ENCODE results near the gene ZBTB42.

The ZBTB42 gene

DNA sequence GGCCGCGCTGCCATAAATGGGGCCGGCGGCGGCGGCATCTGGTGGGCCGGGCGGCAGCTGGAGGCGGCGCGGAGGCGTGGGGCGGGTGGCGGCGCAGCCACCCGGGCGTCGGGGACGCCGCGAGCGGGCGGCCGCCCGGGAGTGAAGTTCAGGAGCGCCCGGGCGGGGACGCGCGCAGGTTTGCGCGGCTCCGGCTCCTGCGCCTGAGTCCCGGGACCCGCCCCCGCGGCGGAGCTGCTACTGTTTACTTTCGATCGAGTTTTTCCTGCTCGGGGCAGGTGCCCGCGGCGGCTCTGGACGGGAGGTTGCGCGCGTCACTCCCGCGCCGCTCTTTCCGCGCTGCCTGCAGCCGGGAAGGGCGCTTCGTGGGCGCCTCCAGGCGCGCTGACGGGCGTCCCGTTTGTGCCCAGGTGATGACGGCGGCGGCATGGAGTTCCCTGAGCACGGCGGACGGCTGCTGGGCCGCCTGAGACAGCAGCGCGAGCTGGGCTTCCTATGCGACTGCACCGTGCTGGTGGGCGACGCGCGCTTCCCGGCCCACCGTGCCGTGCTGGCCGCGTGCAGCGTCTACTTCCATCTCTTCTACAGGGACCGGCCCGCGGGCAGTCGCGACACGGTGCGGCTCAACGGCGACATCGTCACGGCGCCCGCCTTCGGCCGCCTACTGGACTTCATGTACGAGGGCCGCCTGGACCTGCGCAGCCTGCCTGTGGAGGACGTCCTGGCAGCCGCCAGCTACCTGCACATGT lies at the start of gene ZBTB42:
Gene ZBTB42 (plus strand): TSS at position 331 of the 749 bp plus-strand sequence. CDS start 97 bp downstream, at position 428.
- FAIRE-seq = no peak

DNA sequence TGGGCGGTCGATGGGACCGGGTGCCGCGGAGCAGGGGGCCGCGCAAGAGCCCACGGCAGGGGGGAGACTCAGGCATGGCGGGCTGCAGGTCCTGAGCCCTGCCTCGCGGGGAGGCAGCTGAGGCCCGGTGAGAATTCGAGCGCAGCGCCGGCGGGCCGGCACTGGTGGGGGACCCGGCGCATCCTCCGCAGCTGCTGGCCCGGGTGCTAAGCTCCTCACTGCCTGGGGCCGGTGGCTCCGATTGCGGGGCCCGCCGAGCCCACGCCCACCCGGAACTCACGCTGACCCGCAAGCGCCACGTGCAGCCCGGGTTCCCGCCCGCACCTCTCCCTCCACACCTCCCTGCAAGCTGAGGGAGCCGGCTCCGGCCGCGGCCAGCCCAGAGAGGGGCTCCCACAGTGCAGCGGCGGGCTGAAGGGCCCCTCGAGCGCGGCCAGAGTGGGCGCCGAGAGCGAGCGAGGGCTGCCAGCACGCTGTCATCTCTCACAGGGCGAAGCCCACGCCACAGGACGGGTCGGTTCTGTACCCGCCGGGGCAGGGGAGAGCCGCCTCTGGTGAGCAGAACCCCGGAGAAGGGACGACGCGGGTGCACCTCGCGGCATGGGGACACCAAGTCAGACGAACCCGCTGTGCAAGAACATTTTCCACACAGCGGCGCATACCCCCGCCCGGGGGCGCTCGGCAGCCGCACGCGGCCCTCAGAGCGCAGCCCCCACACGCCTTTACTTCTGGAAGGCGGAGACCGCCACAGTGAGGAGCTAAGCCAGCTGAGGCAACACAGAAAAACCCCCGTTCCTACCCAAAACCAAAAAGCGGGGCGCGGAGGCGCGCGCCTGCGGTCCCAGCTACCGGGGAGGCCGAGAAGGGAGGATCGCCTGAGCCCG lies 49.1 kb upstream of the ZBTB42 start:
- no peak for FAIRE-seq

DNA sequence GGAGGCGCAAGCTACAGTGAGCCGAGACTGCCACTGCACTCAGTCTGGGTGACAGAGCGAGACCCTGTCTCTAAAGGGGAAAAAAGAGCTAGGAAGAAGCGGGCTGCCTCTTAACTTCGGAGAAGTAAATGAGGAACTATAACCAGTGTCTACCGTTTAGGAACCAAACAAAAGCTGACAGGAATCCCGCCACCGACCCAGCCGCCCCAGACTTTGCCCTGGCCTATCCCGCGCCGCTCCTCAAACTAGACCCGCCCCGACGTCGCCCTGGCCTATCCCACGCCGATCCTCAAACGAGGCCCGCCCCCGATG lies 48.5 kb upstream of the ZBTB42 start:
- FAIRE-seq = no peak

DNA sequence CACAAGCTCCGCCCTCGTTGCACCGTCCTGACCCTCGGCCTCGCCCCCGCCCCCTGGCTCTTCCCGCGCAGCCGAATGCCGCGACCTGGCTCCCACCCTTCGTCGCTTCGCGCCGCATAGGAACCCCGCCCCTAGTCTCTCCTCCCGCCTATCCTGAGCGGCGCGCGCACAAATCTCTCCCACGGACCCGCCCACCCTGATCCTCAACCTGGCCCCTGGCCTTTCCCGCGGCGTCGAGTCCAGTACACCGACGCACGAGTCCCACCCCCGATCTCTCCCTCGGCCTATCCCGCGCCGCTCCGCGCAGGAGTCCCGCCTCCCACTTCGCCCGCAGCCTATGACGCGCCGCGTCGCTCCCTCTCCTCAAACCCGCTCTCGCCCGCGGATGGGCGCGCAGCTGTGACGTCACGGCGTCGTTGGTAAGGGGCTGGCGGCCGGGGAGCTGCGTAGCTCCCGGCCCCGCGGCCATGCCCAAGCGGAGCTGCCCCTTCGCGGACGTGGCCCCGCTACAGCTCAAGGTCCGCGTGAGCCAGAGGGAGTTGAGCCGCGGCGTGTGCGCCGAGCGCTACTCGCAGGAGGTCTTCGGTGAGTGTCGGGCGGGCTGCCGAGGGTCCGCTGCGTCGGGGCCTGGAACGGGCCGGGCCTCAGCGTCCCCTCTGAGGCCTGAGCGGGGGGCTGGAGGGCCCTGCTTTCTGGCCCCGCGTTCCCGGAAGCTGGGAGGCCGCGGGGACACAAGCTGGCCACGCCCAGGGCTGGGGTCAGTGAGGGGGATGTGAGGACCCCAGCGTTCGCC lies 48.0 kb upstream of the ZBTB42 start, which contains the start of gene SIVA1:
Gene SIVA1 (plus strand): TSS at position 413 of the 793 bp plus-strand sequence. CDS start 55 bp downstream, at position 468.
- FAIRE-seq = peak; percentile 97

DNA sequence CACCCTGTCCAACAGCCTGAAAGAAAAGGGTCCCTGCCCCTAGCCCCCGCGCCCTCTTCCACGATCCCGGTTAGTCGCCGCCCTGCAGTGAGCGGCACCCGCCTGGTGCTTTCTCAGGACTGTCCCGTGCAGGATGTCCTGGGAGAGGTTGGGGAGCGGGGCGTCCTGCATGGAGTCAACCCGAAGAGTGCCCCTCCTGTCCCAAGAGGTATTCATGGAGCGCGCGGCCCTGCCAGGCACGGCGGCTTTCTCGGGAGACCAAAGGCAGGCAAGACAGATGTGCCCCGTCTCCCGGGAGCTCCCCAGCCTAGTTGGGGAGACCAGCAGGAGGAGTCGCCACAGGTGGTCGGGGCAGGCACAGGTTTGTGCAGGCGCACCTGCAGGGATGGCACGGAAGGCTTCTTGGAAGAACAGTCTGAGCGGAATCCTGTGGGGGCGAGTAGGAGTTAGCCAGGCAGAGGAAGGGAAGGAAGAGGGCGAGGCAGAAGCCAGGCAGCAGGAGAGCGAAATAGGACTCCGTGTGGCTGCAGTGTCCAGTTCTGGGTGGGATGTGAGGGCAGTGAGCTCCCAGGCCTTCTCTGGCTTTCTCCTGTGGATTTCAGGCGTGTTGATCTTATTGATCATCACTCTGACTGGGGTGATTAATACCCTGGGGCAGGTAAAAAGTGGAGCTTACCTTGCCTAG lies 47.2 kb upstream of the ZBTB42 start:
- no peak for FAIRE-seq

DNA sequence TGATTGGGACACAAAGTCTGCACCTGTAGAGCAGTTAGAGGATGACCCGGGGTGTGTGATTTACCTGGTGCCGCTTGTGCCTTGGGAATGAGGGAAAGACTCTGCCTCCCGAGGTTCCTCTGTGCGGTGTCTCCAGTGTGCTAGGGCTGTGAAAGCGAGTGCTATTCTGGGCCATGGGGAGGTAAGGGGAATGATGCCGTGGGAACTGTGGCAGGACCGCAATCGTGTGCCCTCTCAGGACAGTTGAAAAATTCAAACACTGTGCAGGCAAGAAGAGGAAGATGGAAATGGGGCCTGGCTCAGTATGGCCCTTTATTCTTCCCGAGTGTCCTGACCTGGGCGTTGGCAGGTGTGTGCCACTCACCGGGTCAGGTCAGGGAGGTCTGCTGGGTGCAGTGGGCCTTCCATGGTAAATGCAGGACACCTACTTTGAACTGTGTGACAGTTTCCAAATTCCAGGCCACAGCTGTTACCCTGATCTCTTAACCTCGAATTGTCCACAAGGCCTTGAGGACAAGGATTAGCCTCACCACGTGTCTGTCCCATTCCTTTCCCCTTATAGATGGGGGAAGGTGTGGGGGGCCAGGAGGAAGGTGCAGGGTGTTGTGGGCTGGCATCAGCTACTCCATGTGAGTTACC lies 46.6 kb upstream of the ZBTB42 start:
- FAIRE-seq = no peak

DNA sequence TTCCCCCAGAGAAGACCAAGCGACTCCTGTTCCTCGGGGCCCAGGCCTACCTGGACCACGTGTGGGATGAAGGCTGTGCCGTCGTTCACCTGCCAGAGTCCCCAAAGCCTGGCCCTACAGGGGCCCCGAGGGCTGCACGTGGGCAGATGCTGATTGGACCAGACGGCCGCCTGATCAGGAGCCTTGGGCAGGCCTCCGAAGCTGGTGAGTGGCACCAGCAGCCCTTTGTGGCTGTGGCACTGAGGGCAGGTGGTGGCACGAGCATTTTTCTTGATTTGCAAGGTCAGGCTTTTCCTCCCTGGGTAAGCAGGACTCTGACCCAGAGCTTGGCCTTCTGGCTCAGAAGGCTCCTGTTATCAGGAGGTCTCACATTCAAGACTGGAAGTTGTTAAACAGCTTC lies 45.3 kb upstream of the ZBTB42 start:
- no peak for FAIRE-seq

DNA sequence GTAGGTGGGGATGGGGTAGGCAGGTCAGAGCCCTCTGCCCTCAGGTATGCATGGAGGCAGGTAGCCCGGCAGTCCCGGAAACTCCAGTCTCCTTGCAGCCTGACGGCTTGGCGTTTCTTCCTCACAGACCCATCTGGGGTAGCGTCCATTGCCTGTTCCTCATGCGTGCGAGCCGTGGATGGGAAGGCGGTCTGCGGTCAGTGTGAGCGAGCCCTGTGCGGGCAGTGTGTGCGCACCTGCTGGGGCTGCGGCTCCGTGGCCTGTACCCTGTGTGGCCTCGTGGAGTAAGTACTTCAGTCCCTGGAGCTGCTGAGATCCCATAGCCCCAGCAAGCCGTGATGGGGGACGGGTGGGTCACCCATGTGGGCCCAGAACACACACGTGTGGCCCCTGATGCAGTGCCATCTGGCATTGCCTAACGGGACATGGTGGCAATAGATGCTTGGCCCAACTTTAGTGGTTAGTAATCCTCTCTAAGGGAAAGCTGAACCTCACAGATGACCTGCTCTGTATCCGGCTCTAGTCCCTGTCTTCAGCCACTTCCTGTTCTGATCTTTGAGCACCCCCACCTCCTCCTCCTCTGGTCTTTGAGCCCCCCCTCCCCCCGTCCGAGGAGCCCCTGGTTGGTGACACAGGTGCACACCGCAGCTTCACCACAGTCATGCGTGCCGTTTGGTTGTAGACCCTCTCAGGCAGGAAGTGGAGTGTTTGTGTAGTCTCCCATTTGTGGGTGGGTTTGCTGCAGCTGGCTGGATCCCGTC lies 44.2 kb upstream of the ZBTB42 start:
- FAIRE-seq = no peak

DNA sequence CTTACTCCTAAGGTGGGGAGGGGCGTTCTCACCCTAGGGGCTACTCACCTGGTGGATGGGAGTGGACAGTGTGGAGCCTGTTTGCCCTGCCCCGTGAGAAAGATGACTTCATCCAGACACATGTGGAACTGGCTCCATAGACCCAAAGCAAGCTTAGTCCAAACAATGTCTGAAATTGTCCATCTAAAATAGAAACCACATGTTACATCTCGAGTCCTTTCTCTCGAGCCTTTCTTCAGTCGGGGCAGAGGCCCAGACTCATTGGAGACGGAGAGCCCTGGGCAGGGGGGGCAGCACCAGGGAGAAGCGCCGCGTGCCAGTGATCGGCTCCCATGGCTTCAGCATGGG lies 43.7 kb upstream of the ZBTB42 start:
- FAIRE-seq = no peak

DNA sequence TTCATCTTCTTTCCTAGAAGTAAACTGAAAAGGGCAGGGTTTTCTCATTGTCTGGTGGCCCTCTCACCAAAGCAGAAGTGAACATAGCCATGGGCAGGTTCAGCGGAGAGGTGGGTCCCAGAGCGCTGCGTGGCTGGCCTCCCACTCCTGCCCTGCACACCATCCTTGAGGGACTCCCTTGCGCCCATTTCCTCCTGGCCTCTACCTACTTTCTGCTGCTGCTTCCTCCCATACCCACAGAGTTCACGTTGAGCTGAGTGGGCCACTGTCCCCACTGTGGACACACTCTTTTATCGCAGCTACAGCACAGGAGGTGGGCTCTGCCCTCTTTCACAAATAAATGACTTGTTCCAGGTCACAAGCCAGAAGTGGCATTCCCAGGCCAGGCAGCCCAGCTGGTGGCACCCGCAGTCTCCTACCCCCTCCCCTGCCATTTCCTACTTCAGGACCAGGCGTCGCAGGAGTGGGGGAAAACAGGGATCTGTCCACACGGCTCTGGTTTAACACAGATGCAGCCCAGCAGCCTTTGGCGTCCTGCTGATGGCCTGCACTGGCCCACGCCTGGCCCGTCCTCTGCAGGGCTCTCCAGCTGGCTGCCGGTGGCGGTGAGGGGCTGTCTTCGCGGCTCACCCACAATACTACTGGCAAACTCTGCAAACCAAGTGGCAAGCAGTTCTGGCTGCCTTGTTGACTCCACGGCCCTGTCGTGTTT lies 43.1 kb upstream of the ZBTB42 start:
- no peak for FAIRE-seq

DNA sequence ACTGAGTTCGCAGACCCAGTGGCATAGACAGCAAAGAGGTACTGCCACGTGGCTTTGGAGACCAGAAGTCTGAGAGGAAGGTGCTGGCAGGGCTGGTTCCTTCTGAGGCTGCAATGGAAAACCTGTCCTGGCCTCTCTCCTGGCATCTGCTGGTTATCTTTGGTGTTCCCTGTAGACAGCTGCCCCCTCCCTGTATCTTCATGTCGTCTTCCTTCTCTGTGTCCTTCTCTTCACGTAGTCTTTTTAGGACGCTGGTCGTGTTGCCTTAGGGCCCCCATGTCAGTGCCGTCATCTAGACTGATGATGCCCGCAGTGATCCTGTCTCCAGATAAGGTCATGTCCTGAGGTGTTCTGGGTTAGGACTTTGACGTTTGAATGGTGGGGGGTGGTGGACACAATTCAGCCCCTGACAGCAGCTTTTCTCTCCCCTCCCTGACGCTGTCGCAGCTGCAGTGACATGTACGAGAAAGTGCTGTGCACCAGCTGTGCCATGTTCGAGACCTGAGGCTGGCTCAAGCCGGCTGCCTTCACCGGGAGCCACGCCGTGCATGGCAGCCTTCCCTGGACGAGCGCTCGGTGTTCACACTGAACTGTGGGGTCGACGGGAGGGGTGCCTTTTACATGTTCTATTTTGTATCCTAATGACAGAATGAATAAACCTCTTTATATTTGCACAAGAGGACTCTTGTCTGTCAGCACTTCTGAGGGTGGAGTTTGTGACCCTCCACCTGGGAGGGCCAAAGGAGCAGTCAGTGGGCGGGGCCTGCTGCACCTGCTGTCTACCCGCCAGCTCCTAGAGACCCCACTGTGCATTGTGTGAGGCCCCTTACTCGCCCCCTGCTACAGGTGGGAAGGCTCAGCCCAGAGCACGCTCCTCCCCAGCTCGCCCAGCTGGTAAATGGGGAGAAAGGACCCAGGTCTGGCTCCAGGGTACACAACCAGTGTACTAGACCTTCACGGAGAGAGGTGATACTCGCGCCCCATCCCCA lies 41.6 kb upstream of the ZBTB42 start:
- FAIRE-seq = no peak

DNA sequence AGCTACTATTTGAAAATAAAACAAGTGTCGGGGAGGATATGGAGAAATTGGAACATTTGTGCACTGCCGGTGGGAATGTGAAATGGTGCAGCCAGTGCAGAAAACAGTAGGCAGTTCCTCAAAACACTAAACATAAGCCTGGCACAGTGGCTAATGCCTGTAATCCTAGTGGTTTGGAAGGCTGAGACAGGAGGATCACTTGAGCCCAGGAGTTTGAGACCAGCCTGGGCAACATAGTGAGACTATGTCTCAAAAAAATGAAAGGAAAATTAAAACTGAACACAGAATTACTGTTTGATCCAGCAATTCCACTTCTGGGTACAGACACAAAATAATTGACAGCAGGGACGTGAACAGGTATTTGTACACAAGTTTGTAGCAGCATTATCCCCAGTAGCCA lies 35.4 kb upstream of the ZBTB42 start:
- no peak for FAIRE-seq

DNA sequence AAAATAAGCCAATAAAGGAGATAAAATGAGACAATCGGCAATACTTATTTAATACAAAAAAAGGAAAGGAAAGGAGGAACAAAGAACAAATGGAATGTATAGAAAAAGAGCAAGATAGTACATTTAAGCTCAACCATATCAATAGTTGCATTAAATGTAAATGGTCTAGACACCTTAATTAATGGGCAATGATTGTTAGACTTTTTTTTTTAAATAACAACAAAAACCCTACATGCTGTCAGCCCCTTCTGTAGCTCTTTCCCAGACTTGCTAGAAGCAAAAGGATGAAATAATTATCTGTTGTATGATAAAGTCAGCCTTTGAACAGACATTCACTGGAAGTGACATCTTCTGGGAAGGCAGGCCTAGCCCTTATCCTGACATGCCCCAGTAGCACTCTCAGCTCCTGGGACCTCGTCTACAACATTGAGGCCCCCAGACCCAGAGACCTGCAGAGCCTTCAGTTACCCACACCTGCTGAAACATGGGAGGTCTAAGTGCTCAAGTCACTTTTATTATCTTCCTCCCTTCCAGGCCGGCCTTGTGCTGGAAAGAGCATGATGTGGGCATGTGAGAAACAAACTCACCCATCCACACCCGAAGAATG lies 34.5 kb upstream of the ZBTB42 start:
- no peak for FAIRE-seq

DNA sequence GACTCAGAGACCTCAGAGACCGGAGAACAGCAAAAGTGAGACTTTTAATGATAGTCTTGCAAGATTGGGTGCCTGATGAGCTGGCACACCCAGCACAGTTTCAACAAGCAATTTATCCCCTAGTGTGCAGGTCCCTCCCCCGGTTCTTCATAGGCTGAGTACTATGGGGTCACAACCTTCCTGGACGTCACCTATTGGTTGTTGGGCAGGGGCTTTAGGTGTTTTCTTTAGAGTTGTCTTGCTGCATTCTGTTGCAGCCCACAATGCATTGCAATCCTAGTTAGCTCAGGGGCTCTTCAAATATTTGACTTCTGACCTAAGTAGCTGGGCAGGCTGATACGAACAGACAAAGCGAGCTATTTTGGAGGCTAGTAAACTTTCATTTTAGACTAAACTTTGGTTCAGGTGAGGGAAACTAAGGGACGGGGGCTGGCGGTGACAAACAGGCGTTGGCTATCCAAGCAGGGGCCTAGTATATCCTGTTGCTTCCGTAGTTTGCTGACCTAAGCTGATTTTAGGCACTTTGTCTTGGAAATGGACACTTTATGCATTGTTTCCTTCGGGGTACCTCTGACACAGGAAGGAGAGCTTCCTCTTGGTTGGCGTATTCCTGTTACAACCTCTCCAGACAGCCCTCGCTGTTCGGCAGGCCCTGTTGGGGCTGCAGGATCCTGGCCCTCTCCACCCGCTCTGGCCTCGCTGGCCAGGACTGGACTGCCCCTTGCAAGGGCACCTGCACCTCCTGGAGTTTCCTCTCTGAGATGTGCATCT lies 33.9 kb upstream of the ZBTB42 start:
- no peak for FAIRE-seq

DNA sequence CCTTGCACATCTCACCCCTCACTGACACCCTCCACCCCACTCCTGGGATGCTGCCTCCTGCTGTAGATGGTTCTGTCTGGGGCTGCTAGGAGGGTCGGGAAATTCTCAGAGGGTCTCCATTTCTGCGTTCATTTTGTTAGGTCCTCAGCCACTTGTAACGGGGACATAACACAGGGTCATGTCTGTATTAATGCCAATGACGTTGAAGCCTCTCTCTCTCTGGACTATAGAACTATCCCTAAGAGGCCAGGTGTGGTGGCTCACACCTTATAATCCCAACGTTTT lies 33.3 kb upstream of the ZBTB42 start:
- no peak for FAIRE-seq

DNA sequence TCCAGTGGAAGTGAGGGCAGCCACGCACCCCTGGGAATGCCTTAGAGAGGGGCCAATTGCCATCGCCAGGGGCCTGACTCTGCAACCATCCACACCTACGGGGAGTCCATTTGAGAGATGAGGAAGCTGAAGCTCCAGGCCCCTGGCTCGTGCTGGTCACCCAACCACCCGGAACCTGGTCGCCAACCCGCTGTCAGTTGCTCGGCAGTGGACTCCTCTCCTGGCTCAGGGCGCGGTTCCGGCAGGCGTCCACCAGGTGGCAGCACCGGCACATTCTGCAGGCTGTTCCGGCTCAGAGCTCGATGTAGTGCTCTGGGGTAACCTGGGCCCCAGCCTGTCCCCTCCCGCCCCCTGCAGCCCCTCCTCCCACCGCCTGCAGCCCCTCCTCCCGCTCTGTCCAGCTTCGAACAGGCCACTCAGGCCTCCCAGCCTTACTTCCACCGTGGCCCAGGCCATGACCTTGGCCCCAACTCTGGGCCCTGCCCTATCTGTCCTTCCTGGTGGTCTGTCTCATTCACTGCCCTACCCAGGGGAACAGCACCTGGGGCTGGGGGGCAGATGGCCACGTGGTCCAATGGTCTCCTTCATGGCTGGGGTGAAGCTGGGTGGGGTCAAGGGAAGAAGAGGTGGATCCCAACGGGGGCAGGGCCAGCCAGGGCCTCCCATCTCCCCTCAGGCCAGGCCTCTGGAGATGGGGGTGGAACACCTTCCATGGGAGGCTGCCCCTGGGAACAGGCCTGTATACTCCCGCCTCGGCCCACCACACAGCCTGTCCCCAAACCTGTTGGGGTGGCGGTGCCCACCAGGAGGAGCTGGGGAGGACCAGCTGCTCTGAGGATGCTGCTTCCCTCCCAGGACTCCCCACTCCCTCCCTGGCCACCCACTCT lies 32.2 kb upstream of the ZBTB42 start:
- peak; percentile 30 for FAIRE-seq

DNA sequence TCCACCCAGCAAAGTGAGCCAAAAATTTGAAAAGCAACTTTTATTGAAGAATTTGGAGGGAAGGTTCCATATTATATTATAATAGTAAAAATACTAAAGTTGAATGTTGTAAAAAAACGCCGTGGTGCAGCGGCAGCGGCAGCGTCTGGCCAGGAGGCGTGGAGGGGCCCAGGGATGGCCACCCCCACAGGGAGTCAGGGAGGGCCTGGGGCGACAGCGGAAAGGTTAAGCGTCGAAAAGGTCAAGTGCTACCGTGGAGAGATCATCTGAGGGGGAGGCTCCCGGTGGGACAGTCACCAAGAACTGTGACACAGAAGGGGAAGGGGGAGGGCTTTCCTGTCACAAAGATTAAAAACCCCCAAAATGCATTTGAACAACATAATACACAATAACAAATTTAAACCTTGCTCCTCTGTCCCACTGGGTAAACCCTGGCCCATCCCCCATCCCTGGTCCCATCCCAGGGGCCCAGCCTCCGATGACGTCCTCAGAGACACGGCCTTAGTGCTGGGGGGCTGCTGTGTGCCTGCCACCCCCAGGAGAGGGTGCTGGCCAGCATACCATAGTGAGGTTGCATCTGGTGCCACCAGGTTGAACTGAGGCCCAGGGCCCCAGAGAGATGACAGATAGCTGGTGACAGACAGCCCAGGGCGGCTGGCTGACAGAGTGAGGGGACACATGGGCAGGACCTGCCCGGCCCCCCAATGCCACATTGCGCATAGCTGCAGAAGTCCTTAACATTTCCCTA lies 31.4 kb upstream of the ZBTB42 start:
- FAIRE-seq = no peak
